ENCODE data around the gene POM121.
A peak's percentile ranks its signal among the peaks of the same experiment; 100 is the strongest.

GRCh38 chr7:72879079-72879736 lies 45.7 kb upstream of the POM121 start:
- TF ChIP-seq POLR2A (IDR thresholded peaks at IDR 0.05) (peak; percentile 63), CTCF (IDR thresholded peaks at IDR 0.05) (peak in 2 of 4 experiments; percentile 10 to 29)

Measured in prostate gland (tissue), 2 donors.